Measurements from ENCODE around the gene SNX5.
A peak's percentile ranks its signal among the peaks of the same experiment; 100 is the strongest.

SNX5 gene

GRCh38 chr20:18007534-18008292 is 39.1 kb upstream of the SNX5 start:
- WGBS (ENCODE audit: extremely low coverage, insufficient coverage, insufficient read length): no CpG with 5 or more reads among the region's 19 CpGs
- Histone ChIP-seq H2BK12ac (ENCODE audit: low read length) (no peak overlapping the region), H3K27ac (ENCODE audit: low read depth, low read length) (no peak overlapping the region), H2AK5ac (ENCODE audit: low read length) (no peak overlapping the region), H3K79me2 (ENCODE audit: control insufficient read depth, insufficient read depth, low read length, poor library complexity) (no peaks in the 10 kb centered on the region), H3K4me1 (ENCODE audit: control insufficient read depth in 1 of 2, insufficient read depth in 2 of 2, low read length in 2 of 2) (peaks cover 17 to 21% of the 10 kb centered on the region in 2 experiments), H2BK120ac (ENCODE audit: insufficient read depth, low read length, poor library complexity) (no peak overlapping the region), H2BK5ac (ENCODE audit: low read depth, low read length, poor library complexity) (no peak overlapping the region), H4K12ac (ENCODE audit: low read depth, low read length) (no peak overlapping the region), H4K91ac (ENCODE audit: low read depth, low read length) (no peak overlapping the region), H3K36me3 (ENCODE audit: control insufficient read depth in 1 of 2, insufficient read depth in 2 of 2, low read length in 2 of 2) (peaks cover 0 to 2% of the 10 kb centered on the region in 2 experiments), H3K4me2 (ENCODE audit: low read length) (no peak overlapping the region), H2AFZ (ENCODE audit: insufficient read depth, low read length, poor library complexity) (no peak overlapping the region), H3K4me3 (ENCODE audit: low read depth, low read length) (no peak overlapping the region), H3K4ac (ENCODE audit: low read depth, low read length) (no peak overlapping the region), H3K9me3 (ENCODE audit: insufficient read depth, low read depth, low read length) (no peaks in the 10 kb centered on the region), H3K27me3 (ENCODE audit: insufficient read depth, low read length) (no peaks in the 10 kb centered on the region), H3K14ac (ENCODE audit: low read length) (no peak overlapping the region), H3K18ac (ENCODE audit: low read length) (no peak overlapping the region), H3K23ac (ENCODE audit: low read length) (no peak overlapping the region), H4K8ac (ENCODE audit: low read depth, low read length) (no peak overlapping the region), H3K9ac (ENCODE audit: low read length) (no peak overlapping the region), H3K79me1 (ENCODE audit: low read length) (peaks cover 5% of the 10 kb centered on the region)
- DNase-seq: no peak

GRCh38 chr20:18006684-18007083 is 38.1 kb upstream of the SNX5 start:
- Histone ChIP-seq H3K36me3 (ENCODE audit: control insufficient read depth in 1 of 2, insufficient read depth in 2 of 2, low read length in 2 of 2) (peaks cover 0 to 2% of the 10 kb centered on the region in 2 experiments), H2AK5ac (ENCODE audit: low read length) (no peak overlapping the region), H3K79me1 (ENCODE audit: low read length) (peaks cover 5% of the 10 kb centered on the region), H3K79me2 (ENCODE audit: control insufficient read depth, insufficient read depth, low read length, poor library complexity) (no peaks in the 10 kb centered on the region), H3K23ac (ENCODE audit: low read length) (no peak overlapping the region), H3K9me3 (ENCODE audit: insufficient read depth, low read depth, low read length) (no peaks in the 10 kb centered on the region), H3K4me1 (ENCODE audit: control insufficient read depth in 1 of 2, insufficient read depth in 2 of 2, low read length in 2 of 2) (peaks cover 17 to 21% of the 10 kb centered on the region in 2 experiments), H3K9ac (ENCODE audit: low read length) (no peak overlapping the region), H3K4me3 (ENCODE audit: low read depth, low read length) (no peak overlapping the region), H3K4ac (ENCODE audit: low read depth, low read length) (no peak overlapping the region), H3K18ac (ENCODE audit: low read length) (no peak overlapping the region), H2BK12ac (ENCODE audit: low read length) (no peak overlapping the region), H3K27ac (ENCODE audit: low read depth, low read length) (no peak overlapping the region), H3K27me3 (ENCODE audit: insufficient read depth, low read length) (no peaks in the 10 kb centered on the region), H2BK5ac (ENCODE audit: low read depth, low read length, poor library complexity) (no peak overlapping the region), H4K8ac (ENCODE audit: low read depth, low read length) (no peak overlapping the region), H3K14ac (ENCODE audit: low read length) (no peak overlapping the region), H2AFZ (ENCODE audit: insufficient read depth, low read length, poor library complexity) (no peak overlapping the region), H3K4me2 (ENCODE audit: low read length) (no peak overlapping the region), H4K91ac (ENCODE audit: low read depth, low read length) (no peak overlapping the region), H4K12ac (ENCODE audit: low read depth, low read length) (no peak overlapping the region), H2BK120ac (ENCODE audit: insufficient read depth, low read length, poor library complexity) (no peak overlapping the region)
- DNase-seq: peak in 1 of 2 donors; percentile 55
- no CpG with 5 or more reads among the region's 7 CpGs for WGBS (ENCODE audit: extremely low coverage, insufficient coverage, insufficient read length)

- H3K4ac ChIP-seq (ENCODE audit: low read depth, low read length): no peak overlapping the region
- H3K14ac ChIP-seq (ENCODE audit: low read length): no peak overlapping the region
- no CpG with 5 or more reads among the region's 6 CpGs for WGBS (ENCODE audit: extremely low coverage, insufficient coverage, insufficient read length)
- peaks cover 0 to 2% of the 10 kb centered on the region in 2 experiments for H3K36me3 ChIP-seq (ENCODE audit: control insufficient read depth in 1 of 2, insufficient read depth in 2 of 2, low read length in 2 of 2)
- no peak overlapping the region for H2BK120ac ChIP-seq (ENCODE audit: insufficient read depth, low read length, poor library complexity)
- H3K4me3 ChIP-seq (ENCODE audit: low read depth, low read length): no peak overlapping the region
- no peak overlapping the region for H3K18ac ChIP-seq (ENCODE audit: low read length)
- no peak overlapping the region for H3K4me2 ChIP-seq (ENCODE audit: low read length)
- H4K12ac ChIP-seq (ENCODE audit: low read depth, low read length): no peak overlapping the region
- H2AFZ ChIP-seq (ENCODE audit: insufficient read depth, low read length, poor library complexity): no peak overlapping the region
- no peak overlapping the region for H2BK5ac ChIP-seq (ENCODE audit: low read depth, low read length, poor library complexity)
- no peaks in the 10 kb centered on the region for H3K9me3 ChIP-seq (ENCODE audit: insufficient read depth, low read depth, low read length)
- no peaks in the 10 kb centered on the region for H3K79me2 ChIP-seq (ENCODE audit: control insufficient read depth, insufficient read depth, low read length, poor library complexity)
- H3K23ac ChIP-seq (ENCODE audit: low read length): no peak overlapping the region
- H3K27me3 ChIP-seq (ENCODE audit: insufficient read depth, low read length): no peaks in the 10 kb centered on the region
- H3K27ac ChIP-seq (ENCODE audit: low read depth, low read length): no peak overlapping the region
- peaks cover 6% of the 10 kb centered on the region for H3K79me1 ChIP-seq (ENCODE audit: low read length)
- H4K91ac ChIP-seq (ENCODE audit: low read depth, low read length): no peak overlapping the region
- no peak overlapping the region for H3K9ac ChIP-seq (ENCODE audit: low read length)
- H4K8ac ChIP-seq (ENCODE audit: low read depth, low read length): no peak overlapping the region
- no peak overlapping the region for H2BK12ac ChIP-seq (ENCODE audit: low read length)
- H3K4me1 ChIP-seq (ENCODE audit: control insufficient read depth in 1 of 2, insufficient read depth in 2 of 2, low read length in 2 of 2): peaks cover 17 to 20% of the 10 kb centered on the region in 2 experiments
- DNase-seq: peak in 1 of 2 donors; percentile 46
- no peak overlapping the region for H2AK5ac ChIP-seq (ENCODE audit: low read length)
Observed at GRCh38 chr20:18005990-18006364, 37.4 kb upstream of the SNX5 start.

- H3K4me2 ChIP-seq (ENCODE audit: low read length): no peak overlapping the region
- peaks cover 17 to 20% of the 10 kb centered on the region in 2 experiments for H3K4me1 ChIP-seq (ENCODE audit: control insufficient read depth in 1 of 2, insufficient read depth in 2 of 2, low read length in 2 of 2)
- H2BK5ac ChIP-seq (ENCODE audit: low read depth, low read length, poor library complexity): no peak overlapping the region
- no peak overlapping the region for H4K12ac ChIP-seq (ENCODE audit: low read depth, low read length)
- H3K79me1 ChIP-seq (ENCODE audit: low read length): peaks cover 6% of the 10 kb centered on the region
- H3K4me3 ChIP-seq (ENCODE audit: low read depth, low read length): no peak overlapping the region
- DNase-seq: peak; percentile 99 to 100
- H3K23ac ChIP-seq (ENCODE audit: low read length): no peak overlapping the region
- no peak overlapping the region for H3K9ac ChIP-seq (ENCODE audit: low read length)
- H2AK5ac ChIP-seq (ENCODE audit: low read length): no peak overlapping the region
- H2BK120ac ChIP-seq (ENCODE audit: insufficient read depth, low read length, poor library complexity): peak overlapping the region; percentile 2
- H3K27me3 ChIP-seq (ENCODE audit: insufficient read depth, low read length): no peaks in the 10 kb centered on the region
- no peaks in the 10 kb centered on the region for H3K79me2 ChIP-seq (ENCODE audit: control insufficient read depth, insufficient read depth, low read length, poor library complexity)
- no CpG with 5 or more reads among the region's 21 CpGs for WGBS (ENCODE audit: extremely low coverage, insufficient coverage, insufficient read length)
- H3K18ac ChIP-seq (ENCODE audit: low read length): no peak overlapping the region
- H4K91ac ChIP-seq (ENCODE audit: low read depth, low read length): no peak overlapping the region
- no peak overlapping the region for H3K14ac ChIP-seq (ENCODE audit: low read length)
- H3K36me3 ChIP-seq (ENCODE audit: control insufficient read depth in 1 of 2, insufficient read depth in 2 of 2, low read length in 2 of 2): peaks cover 0 to 2% of the 10 kb centered on the region in 2 experiments
- no peaks in the 10 kb centered on the region for H3K9me3 ChIP-seq (ENCODE audit: insufficient read depth, low read depth, low read length)
- H3K27ac ChIP-seq (ENCODE audit: low read depth, low read length): peak overlapping the region; percentile 9
- H2AFZ ChIP-seq (ENCODE audit: insufficient read depth, low read length, poor library complexity): no peak overlapping the region
- no peak overlapping the region for H2BK12ac ChIP-seq (ENCODE audit: low read length)
- no peak overlapping the region for H4K8ac ChIP-seq (ENCODE audit: low read depth, low read length)
- no peak overlapping the region for H3K4ac ChIP-seq (ENCODE audit: low read depth, low read length)
Observed at GRCh38 chr20:18005170-18005989, 36.8 kb upstream of the SNX5 start.

All from trophoblast cell (in vitro differentiated cells and primary cell).